GM06990 (cell line): ENCODE data around the gene CGA.

Source experiments
- DNase-seq: peaks from one replicate; pipeline ENCODE4 v3.0.0-alpha.2; 2011; ENCODE audit not compliant: insufficient read length; ENCODE audit errors: extremely low read depth
- H3K27me3 ChIP-seq: replicated peaks from 2 replicates; pipeline ENCODE4 v1.6.0; 2011; ENCODE audit warnings: low read length; ENCODE audit not compliant: control insufficient read depth, insufficient read depth
- H3K36me3 ChIP-seq: 2 replicates; pipeline ENCODE4 v1.5.1; 2011; ENCODE audit warnings: low read length; ENCODE audit not compliant: control insufficient read depth, insufficient read depth
- H3K4me3 ChIP-seq: replicated peaks from 2 replicates; pipeline ENCODE4 v1.5.1; 2011; ENCODE audit warnings: low read depth, mild to moderate bottlenecking, control low read depth, low read length
- CTCF ChIP-seq: IDR thresholded peaks from 2 replicates; pipeline ENCODE4 v1.5.1; 2011; ENCODE audit warnings: low read length, control low read depth, mild to moderate bottlenecking, inconsistent platforms; ENCODE audit not compliant: insufficient read depth, poor library complexity, severe bottlenecking

The CGA gene

GRCh38 chr6:87124074-87124473 lies 29.2 kb upstream of the CGA start:
- Histone ChIP-seq H3K27me3 (no peaks in the 10 kb centered on the region), H3K4me3 (no peak overlapping the region), H3K36me3 (no peaks in the 10 kb centered on the region)
- no peak for DNase-seq
- TF ChIP-seq CTCF, result no peak

GRCh38 chr6:87122477-87122876 lies 27.6 kb upstream of the CGA start:
- no peak for DNase-seq
- Histone ChIP-seq H3K27me3 (no peaks in the 10 kb centered on the region), H3K36me3 (no peaks in the 10 kb centered on the region), H3K4me3 (no peak overlapping the region)
- no peak for TF ChIP-seq CTCF

- H3K36me3 ChIP-seq, result no peaks in the 10 kb centered on the region
- no peak overlapping the region for H3K4me3 ChIP-seq
- no peaks in the 10 kb centered on the region for H3K27me3 ChIP-seq
- no peak for TF ChIP-seq CTCF
- no peak for DNase-seq
Measured at GRCh38 chr6:87118054-87118453, 23.1 kb upstream of the CGA start.

GRCh38 chr6:87116922-87117321 lies 22.0 kb upstream of the CGA start:
- DNase-seq, result no peak

GRCh38 chr6:87115402-87116135 lies 20.7 kb upstream of the CGA start:
- peak; percentile 20 for DNase-seq
- Histone ChIP-seq H3K27me3 (no peaks in the 10 kb centered on the region), H3K36me3 (no peaks in the 10 kb centered on the region), H3K4me3 (no peak overlapping the region)
- no peak for TF ChIP-seq CTCF

More at GRCh38 chr6:87116922-87117321, 22.0 kb upstream of the CGA start:
- TF ChIP-seq CTCF, result no peak
- H3K36me3 ChIP-seq, result no peaks in the 10 kb centered on the region
- no peaks in the 10 kb centered on the region for H3K27me3 ChIP-seq
- H3K4me3 ChIP-seq, result no peak overlapping the region

GRCh38 chr6:87110636-87111035 lies 15.7 kb upstream of the CGA start:
- no peaks in the 10 kb centered on the region for H3K36me3 ChIP-seq
- H3K27me3 ChIP-seq, result no peaks in the 10 kb centered on the region
- no peak for TF ChIP-seq CTCF
- DNase-seq, result no peak
- no peak overlapping the region for H3K4me3 ChIP-seq
